OCI-LY7 (cell line): ENCODE data around the gene ADGRD2.

Experiments used
- CTCF ChIP-seq: fragments of 200-600 bp; sonication (generic); conservative IDR thresholded peaks from 2 replicates; pipeline ENCODE4 v1.5.1; 2014; ENCODE audit warnings: mild to moderate bottlenecking, antibody characterized with exemption, low read length, moderate library complexity, mixed read lengths
- EZH2phosphoT487 ChIP-seq: fragments of 200-600 bp; sonication (generic); IDR thresholded peaks from 2 replicates; pipeline ENCODE4 v1.6.1; 2018; ENCODE audit warnings: low read depth, borderline replicate concordance, mild to moderate bottlenecking, mixed run types, antibody characterized with exemption, low read length, moderate library complexity, mixed read lengths

GRCh38 chr9:124514125-124514524, 63.9 kb downstream of the ADGRD2 start:
- TF ChIP-seq CTCF = no peak
- no peak for TF ChIP-seq EZH2phosphoT487
